Ascending aorta (tissue), 2 donors: Measurements from ENCODE around the gene CLPTM1L. TPM values are rescaled to one million over a fixed set of nuclear protein-coding genes. Genes with fewer than 3 reads are reported as not detected.
A peak's percentile ranks its signal among the peaks of the same experiment; 100 is the strongest.
"Not testable (repeated sequence)": the region's sequence is repeated elsewhere in the genome, so short reads cannot be mapped to it uniquely, and the experiment has no call there.

ENCODE experiments used
- DNase-seq, 2 donors: peaks; one replicate each; pipeline ENCODE4 v3.0.0-alpha.2; 2019; ENCODE audit warnings: low spot score in 2 of 2
- H3K27ac ChIP-seq, 2 donors: fragments of 200-600 bp; sonication (generic); one replicate each; pipeline ENCODE4 v1.5.1; 2016 to 2017; ENCODE audit warnings: mild to moderate bottlenecking in 1 of 2
- H3K27me3 ChIP-seq: fragments of 200-600 bp; sonication (generic); one replicate; pipeline ENCODE4 v1.5.1; 2017
- H3K36me3 ChIP-seq, 2 donors: fragments of 200-600 bp; sonication (generic); one replicate each; pipeline ENCODE4 v1.5.1; 2016
- H3K4me1 ChIP-seq, 2 donors: fragments of 200-600 bp; sonication (generic); one replicate each; pipeline ENCODE4 v1.5.1; 2016 to 2017; ENCODE audit warnings: mild to moderate bottlenecking in 1 of 2
- H3K4me3 ChIP-seq, 2 donors: fragments of 200-600 bp; sonication (generic); one replicate each; pipeline ENCODE4 v1.5.1; 2016 to 2017; ENCODE audit warnings: mild to moderate bottlenecking in 1 of 2
- H3K9me3 ChIP-seq, 2 donors: fragments of 200-600 bp; sonication (generic); one replicate each; pipeline ENCODE4 v1.5.1; 2016
- intact Hi-C: fragments of 100-400 bp; cut with DNase I; formaldehyde crosslinking; loops from one replicate; pipeline ENCODE4 v1.15.1; 2023
- total RNA-seq: library from RNA; depleted of rRNA; stranded (reverse); fragments of >200 nt; gene quantifications from one replicate; pipeline ENCODE4 v1.1.0, GENCODE V29; 2016
- TF ChIP-seq, protein P1 (sequence below), 3 experiments: fragments of 200-600 bp in 2 of 3; fragments of 450-650 bp in 1 of 3; sonication (generic) in 2 of 3; IDR thresholded peaks; one replicate each; pipeline ENCODE4 v1.5.1; 2016 to 2019; ENCODE audit warnings: antibody characterized with exemption in 3 of 3, mild to moderate bottlenecking in 1 of 3, moderate library complexity in 1 of 3

The CLPTM1L gene
- total RNA-seq, 1 donor from 2014 or later, result 23.6 TPM

DNA sequence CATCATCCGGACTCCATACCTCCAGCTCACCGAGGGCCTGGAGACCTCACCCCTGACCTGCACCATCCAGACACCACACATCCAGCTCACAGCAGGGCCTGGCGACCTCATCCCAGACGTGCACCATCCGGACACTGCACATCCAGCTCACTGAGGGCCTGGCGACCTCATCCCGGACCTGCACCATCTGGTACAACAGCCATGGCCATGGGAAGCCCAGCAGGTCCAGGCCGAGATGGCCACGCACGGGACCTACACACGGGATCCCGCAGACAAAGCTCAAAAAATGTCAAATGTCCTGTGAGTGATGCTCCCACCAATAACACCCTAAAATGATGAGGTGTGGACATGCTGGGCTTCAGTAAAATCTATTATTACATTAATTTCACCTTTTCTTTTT is 59.8 kb downstream of the CLPTM1L start:
- intact Hi-C loops, result no loop called here
- peak in 1 of 2 donors; percentile 50 for DNase-seq
- Histone ChIP-seq H3K4me1 (no peaks in the 10 kb centered on the region), H3K27me3 (no peaks in the 10 kb centered on the region), H3K4me3 (no peak overlapping the region), H3K9me3 (peaks cover 0 to 4% of the 10 kb centered on the region in 2 donors), H3K36me3 (no peaks in the 10 kb centered on the region), H3K27ac (no peak overlapping the region)
- TF ChIP-seq, protein P1, sequence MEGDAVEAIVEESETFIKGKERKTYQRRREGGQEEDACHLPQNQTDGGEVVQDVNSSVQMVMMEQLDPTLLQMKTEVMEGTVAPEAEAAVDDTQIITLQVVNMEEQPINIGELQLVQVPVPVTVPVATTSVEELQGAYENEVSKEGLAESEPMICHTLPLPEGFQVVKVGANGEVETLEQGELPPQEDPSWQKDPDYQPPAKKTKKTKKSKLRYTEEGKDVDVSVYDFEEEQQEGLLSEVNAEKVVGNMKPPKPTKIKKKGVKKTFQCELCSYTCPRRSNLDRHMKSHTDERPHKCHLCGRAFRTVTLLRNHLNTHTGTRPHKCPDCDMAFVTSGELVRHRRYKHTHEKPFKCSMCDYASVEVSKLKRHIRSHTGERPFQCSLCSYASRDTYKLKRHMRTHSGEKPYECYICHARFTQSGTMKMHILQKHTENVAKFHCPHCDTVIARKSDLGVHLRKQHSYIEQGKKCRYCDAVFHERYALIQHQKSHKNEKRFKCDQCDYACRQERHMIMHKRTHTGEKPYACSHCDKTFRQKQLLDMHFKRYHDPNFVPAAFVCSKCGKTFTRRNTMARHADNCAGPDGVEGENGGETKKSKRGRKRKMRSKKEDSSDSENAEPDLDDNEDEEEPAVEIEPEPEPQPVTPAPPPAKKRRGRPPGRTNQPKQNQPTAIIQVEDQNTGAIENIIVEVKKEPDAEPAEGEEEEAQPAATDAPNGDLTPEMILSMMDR (IDR thresholded peaks at IDR 0.05), result no peak

DNA sequence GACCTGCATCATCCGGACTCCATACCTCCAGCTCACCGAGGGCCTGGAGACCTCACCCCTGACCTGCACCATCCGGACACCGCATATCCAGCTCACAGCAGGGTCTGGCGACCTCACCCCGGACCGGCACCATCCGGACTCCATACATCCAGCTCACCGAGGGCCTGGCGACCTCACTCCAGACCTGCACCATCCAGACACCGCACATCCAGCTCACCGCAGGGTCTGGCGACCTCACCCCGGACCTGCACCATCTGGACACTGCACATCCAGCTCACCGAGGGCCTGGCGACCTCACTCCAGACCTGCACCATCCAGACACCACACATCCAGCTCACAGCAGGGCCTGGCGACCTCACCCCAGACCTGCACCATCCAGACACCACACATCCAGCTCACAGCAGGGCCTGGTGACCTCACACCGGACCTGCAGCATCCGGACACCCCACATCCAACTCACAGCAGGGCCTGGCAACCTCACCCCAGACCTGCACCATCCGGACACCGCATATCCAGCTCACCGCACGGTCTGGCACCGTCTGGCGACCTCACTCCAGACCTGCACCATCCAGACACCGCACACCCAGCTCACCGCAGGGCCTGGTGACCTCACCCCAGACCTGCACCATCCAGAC is 60.4 kb downstream of the CLPTM1L start:
- H3K27ac ChIP-seq, H3K4me1 ChIP-seq, DNase-seq, H3K9me3 ChIP-seq, H3K27me3 ChIP-seq, H3K36me3 ChIP-seq, intact Hi-C loops, H3K4me3 ChIP-seq: not testable (repeated sequence)

DNA sequence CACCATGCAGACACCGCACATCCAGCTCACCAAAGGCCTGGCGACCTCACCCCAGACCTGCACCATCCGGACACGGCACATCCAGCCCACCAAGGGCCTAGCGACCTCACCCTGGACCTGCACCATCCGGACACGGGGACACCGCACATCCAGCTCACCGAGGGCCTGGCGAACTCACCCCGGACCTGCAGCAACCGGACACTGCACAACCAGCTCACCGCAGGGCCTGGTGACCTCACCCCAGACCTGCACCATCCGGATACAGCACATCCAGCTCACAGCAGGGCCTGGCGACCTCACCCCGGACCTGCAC is 61.2 kb downstream of the CLPTM1L start:
- H3K9me3 ChIP-seq, H3K27me3 ChIP-seq, H3K4me3 ChIP-seq, H3K36me3 ChIP-seq, H3K27ac ChIP-seq, intact Hi-C loops, H3K4me1 ChIP-seq: not testable (repeated sequence)
- peak in 1 of 2 donors; percentile 33 for DNase-seq

DNA sequence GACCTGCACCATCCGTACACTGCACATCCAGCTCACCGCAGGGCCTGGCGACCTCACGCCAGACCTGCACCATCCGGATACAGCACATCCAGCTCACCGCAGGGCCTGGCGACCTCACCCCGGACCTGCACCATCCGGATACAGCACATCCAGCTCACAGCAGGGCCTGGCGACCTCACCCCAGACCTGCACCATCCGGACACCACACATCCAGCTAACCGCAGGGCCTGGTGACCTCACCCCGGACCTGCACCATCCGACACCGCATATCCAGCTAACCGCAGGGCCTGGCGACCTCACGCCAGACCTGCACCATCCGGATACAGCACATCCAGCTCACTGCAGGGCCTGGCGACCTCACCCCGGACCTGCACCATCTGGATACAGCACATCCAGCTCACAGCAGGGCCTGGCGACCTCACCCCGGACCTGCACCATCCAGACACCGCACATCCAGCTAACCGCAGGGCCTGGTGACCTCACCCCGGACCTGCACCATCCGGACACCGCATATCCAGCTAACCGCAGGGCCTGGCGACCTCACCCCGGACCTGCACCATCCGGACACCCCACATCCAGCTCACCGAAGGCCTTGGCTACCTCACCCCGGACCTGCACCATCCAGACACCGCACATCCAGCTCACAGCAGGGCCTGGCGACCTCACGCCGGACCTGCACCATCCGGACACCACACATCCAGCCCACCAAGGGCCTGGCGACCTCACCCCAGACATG is 61.7 kb downstream of the CLPTM1L start:
- intact Hi-C loops, H3K36me3 ChIP-seq, H3K4me3 ChIP-seq, H3K4me1 ChIP-seq, H3K27me3 ChIP-seq, H3K27ac ChIP-seq: not testable (repeated sequence)
- peaks cover 0 to 10% of the 10 kb centered on the region in 2 donors for H3K9me3 ChIP-seq
- peak in 1 of 2 donors; percentile 28 for DNase-seq

DNA sequence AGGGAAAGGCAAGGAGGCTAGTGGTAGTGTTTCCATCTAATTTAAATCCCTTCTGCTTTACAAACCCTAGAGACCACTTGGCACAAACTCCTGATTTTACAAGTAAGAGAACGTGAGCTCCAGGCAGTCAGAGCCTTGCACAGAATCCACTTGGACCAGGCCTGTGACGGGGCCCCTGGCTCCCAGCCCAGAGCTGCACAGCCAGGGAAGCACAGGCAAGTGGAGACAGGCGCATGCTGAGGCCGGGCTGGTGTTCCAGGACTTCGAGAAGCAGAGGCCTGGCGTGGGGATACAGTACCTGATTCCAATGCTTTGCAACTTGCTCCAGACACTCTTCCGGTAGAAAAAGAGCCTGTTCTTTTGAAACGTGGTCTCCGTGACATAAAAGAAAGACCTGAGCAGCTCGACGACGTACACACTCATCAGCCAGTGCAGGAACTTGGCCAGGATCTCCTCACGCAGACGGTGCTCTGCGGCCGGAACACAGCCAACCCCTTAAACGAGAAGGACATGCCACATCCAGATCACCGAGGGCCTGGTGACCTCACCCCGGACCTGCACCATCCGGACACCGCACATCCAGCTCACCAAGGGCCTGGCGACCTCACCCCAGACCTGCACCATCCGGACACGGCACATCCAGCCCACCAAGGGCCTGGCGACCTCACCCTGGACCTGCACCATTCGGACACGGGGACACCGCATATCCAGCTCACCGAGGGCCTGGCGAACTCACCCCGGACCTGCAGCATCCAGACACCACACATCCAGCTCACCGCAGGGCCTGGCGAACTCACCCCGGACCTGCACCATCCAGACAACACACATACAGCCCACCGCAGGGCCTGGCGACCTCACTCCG is 62.5 kb downstream of the CLPTM1L start:
- intact Hi-C loops, result no loop called here
- H3K4me3 ChIP-seq, result no peak overlapping the region
- H3K4me1 ChIP-seq, result no peaks in the 10 kb centered on the region
- no peaks in the 10 kb centered on the region for H3K36me3 ChIP-seq
- no peaks in the 10 kb centered on the region for H3K27me3 ChIP-seq
- H3K9me3 ChIP-seq, result peaks cover 0 to 6% of the 10 kb centered on the region in 2 donors
- no peak for DNase-seq
- H3K27ac ChIP-seq, result no peak overlapping the region
- TF ChIP-seq, protein P1 (IDR thresholded peaks at IDR 0.05), result no peak

DNA sequence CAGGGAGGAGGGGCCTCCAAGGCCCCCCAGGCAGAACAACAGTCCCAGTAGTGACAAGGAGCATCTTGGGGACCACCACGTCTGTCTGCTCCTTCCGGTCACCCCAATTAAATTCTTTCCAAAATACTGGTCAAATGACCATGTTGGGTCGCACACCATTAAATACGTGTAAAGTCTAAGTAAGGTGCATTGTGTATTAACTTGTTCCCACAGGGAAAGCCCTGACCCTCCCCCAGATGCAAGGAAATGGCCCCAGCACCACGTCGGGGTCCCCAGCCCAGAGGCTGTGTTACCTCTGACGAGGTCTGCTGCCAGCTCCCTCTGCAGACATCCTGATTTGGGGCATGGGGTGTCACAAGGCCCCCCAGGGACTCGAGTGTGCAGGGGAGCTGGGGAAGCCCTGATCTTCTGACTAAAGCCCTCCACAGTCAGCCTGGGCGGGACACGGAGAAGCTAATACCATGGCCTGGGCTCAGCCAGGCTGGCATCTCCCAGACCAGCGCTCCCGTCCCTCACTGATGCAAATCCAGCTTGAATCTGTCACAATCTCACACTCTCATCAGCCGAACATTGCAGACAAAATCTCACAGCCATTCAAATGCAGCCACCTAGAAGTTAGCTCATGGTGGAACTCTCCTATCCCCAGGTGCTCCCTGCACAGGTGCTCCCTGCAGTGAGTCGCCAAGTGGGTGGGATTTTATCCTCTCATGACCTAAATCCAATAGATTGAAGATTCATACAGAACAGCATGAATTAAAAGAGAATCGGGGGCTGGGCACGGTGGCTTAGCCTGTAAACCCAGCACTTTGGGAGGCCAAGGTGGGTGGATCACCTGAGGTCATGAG is 63.6 kb downstream of the CLPTM1L start:
- TF ChIP-seq, protein P1 (IDR thresholded peaks at IDR 0.05), result no peak

More for the DNA sequence above, 63.6 kb downstream of the CLPTM1L start:
- Histone ChIP-seq H3K4me3 (no peak overlapping the region), H3K9me3 (peaks cover 0 to 6% of the 10 kb centered on the region in 2 donors), H3K27ac (no peak overlapping the region), H3K4me1 (no peaks in the 10 kb centered on the region), H3K36me3 (no peaks in the 10 kb centered on the region), H3K27me3 (no peaks in the 10 kb centered on the region)
- DNase-seq, result no peak
- intact Hi-C loops, result no loop called here
